Measurements from ENCODE around the gene ERV3-1.
A peak's percentile ranks its signal among the peaks of the same experiment; 100 is the strongest.
"Not testable (repeated sequence)": the region's sequence is repeated elsewhere in the genome, so short reads cannot be mapped to it uniquely, and the experiment has no call there.

The ERV3-1 gene

GRCh38 chr7:64993901-64994300, 12.6 kb downstream of the ERV3-1 start:
- peaks cover 6 to 8% of the 10 kb centered on the region in 2 donors for H3K4me1 Mint-ChIP-seq
- no peak overlapping the region for H3K27ac Mint-ChIP-seq
- peaks cover 42 to 56% of the 10 kb centered on the region in 2 donors for H3K9me3 Mint-ChIP-seq
- ATAC-seq (replicated peaks) (no peak), DNase-seq (no peak)
- peaks cover 84 to 91% of the 10 kb centered on the region in 2 donors for H3K36me3 Mint-ChIP-seq
- no peaks in the 10 kb centered on the region for H3K27me3 Mint-ChIP-seq
- H3K4me3 Mint-ChIP-seq = no peak overlapping the region

GRCh38 chr7:64992971-64993370, 13.5 kb downstream of the ERV3-1 start:
- H3K4me1 Mint-ChIP-seq = peaks cover 4 to 11% of the 10 kb centered on the region in 2 donors
- H3K9me3 Mint-ChIP-seq = peaks cover 47 to 61% of the 10 kb centered on the region in 2 donors
- DNase-seq = no peak
- no peaks in the 10 kb centered on the region for H3K27me3 Mint-ChIP-seq
- H3K4me3 Mint-ChIP-seq = no peak overlapping the region
- no peak for ATAC-seq (replicated peaks)
- H3K36me3 Mint-ChIP-seq = peaks cover 84 to 91% of the 10 kb centered on the region in 2 donors
- no peak overlapping the region for H3K27ac Mint-ChIP-seq

- no peak for DNase-seq
- Mint-ChIP-seq H3K4me1 (peaks cover 4 to 17% of the 10 kb centered on the region in 2 donors), H3K4me3 (no peak within 1 kb of the TSS), H3K27ac (no peak within 1 kb of the TSS), H3K9me3 (peaks cover 53 to 64% of the 10 kb centered on the region in 2 donors), H3K36me3 (peaks cover 87 to 93% of the 10 kb centered on the region in 2 donors), H3K27me3 (no peaks in the 10 kb centered on the region)
- no peak for ATAC-seq (replicated peaks)
Measured at GRCh38 chr7:64990936-64991335, 15.6 kb downstream of the ERV3-1 start, which contains the start of gene ZNF117. ZNF117 (minus strand) TSS chr7:64991036.

GRCh38 chr7:64990216-64990615, 16.3 kb downstream of the ERV3-1 start:
- ATAC-seq (replicated peaks) (no peak), DNase-seq (no peak)
- H3K9me3 Mint-ChIP-seq = peaks cover 51 to 65% of the 10 kb centered on the region in 2 donors
- peaks cover 88 to 97% of the 10 kb centered on the region in 2 donors for H3K36me3 Mint-ChIP-seq
- H3K27me3 Mint-ChIP-seq = no peaks in the 10 kb centered on the region
- peaks cover 4 to 17% of the 10 kb centered on the region in 2 donors for H3K4me1 Mint-ChIP-seq
- H3K4me3 Mint-ChIP-seq = no peak overlapping the region
- no peak overlapping the region for H3K27ac Mint-ChIP-seq

GRCh38 chr7:64978497-64979203, 27.8 kb downstream of the ERV3-1 start:
- ATAC-seq (replicated peaks) (no peak), DNase-seq (no peak)
- Mint-ChIP-seq H3K36me3 (peaks cover 61 to 70% of the 10 kb centered on the region in 2 donors), H3K4me3 (no peak overlapping the region), H3K4me1 (no peaks in the 10 kb centered on the region), H3K27ac (no peak overlapping the region), H3K27me3 (no peaks in the 10 kb centered on the region), H3K9me3 (peaks cover 33 to 37% of the 10 kb centered on the region in 2 donors)

GRCh38 chr7:64965594-64965993, 40.9 kb downstream of the ERV3-1 start:
- no peak for DNase-seq
- H3K27ac Mint-ChIP-seq = no peak overlapping the region
- no peak for ATAC-seq (replicated peaks)
- peaks cover 7 to 12% of the 10 kb centered on the region in 2 donors for H3K36me3 Mint-ChIP-seq
- H3K4me1 Mint-ChIP-seq = no peaks in the 10 kb centered on the region
- H3K4me3 Mint-ChIP-seq = no peak overlapping the region
- peaks cover 19 to 20% of the 10 kb centered on the region in 2 donors for H3K9me3 Mint-ChIP-seq
- H3K27me3 Mint-ChIP-seq = no peaks in the 10 kb centered on the region

- Mint-ChIP-seq H3K4me3 (no peak overlapping the region), H3K27ac (no peak overlapping the region), H3K27me3 (no peaks in the 10 kb centered on the region), H3K4me1 (no peaks in the 10 kb centered on the region), H3K9me3 (peaks cover 23 to 29% of the 10 kb centered on the region in 2 donors), H3K36me3 (peaks cover 3 to 20% of the 10 kb centered on the region in 2 donors)
- no peak for DNase-seq
- no peak for ATAC-seq (replicated peaks)
Measured at GRCh38 chr7:64959072-64959747, 47.3 kb downstream of the ERV3-1 start.

- peak; percentile 67 to 71 for ATAC-seq (replicated peaks)
- peaks cover 35 to 43% of the 10 kb centered on the region in 2 donors for H3K27me3 Mint-ChIP-seq
- H3K27ac Mint-ChIP-seq = no peak overlapping the region
- H3K4me3 Mint-ChIP-seq = no peak overlapping the region
- H3K36me3 Mint-ChIP-seq = peaks cover 0 to 6% of the 10 kb centered on the region in 2 donors
- H3K4me1 Mint-ChIP-seq = peaks cover 3 to 5% of the 10 kb centered on the region in 2 donors
- DNase-seq = no peak
- peaks cover 2 to 4% of the 10 kb centered on the region in 2 donors for H3K9me3 Mint-ChIP-seq
Measured at GRCh38 chr7:64951250-64951848, 55.1 kb downstream of the ERV3-1 start.

- not testable (repeated sequence) for DNase-seq; H3K27ac Mint-ChIP-seq; ATAC-seq (replicated peaks); H3K4me1 Mint-ChIP-seq; H3K9me3 Mint-ChIP-seq; H3K36me3 Mint-ChIP-seq; H3K4me3 Mint-ChIP-seq
- H3K27me3 Mint-ChIP-seq = peaks cover 42 to 50% of the 10 kb centered on the region in 2 donors
Measured at GRCh38 chr7:64950673-64951072, 55.8 kb downstream of the ERV3-1 start.

GRCh38 chr7:64948774-64949173, 57.7 kb downstream of the ERV3-1 start:
- not testable (repeated sequence) for H3K9me3 Mint-ChIP-seq, H3K4me1 Mint-ChIP-seq

GRCh38 chr7:64947252-64948000, 59.1 kb downstream of the ERV3-1 start:
- no peak for DNase-seq
- Mint-ChIP-seq H3K27me3 (peaks cover 53 to 70% of the 10 kb centered on the region in 2 donors), H3K27ac (no peak overlapping the region), H3K4me3 (peak overlapping the region; percentile 67 to 72), H3K4me1 (peaks cover 3 to 5% of the 10 kb centered on the region in 2 donors), H3K9me3 (no peaks in the 10 kb centered on the region), H3K36me3 (no peaks in the 10 kb centered on the region)
- ATAC-seq (replicated peaks) = peak; percentile 38 to 45

More at GRCh38 chr7:64948774-64949173, 57.7 kb downstream of the ERV3-1 start:
- not testable (repeated sequence) for H3K4me3 Mint-ChIP-seq; DNase-seq; H3K36me3 Mint-ChIP-seq; ATAC-seq (replicated peaks); H3K27ac Mint-ChIP-seq
- peaks cover 50 to 63% of the 10 kb centered on the region in 2 donors for H3K27me3 Mint-ChIP-seq

- peaks cover 53 to 73% of the 10 kb centered on the region in 2 donors for H3K27me3 Mint-ChIP-seq
- DNase-seq (peak; percentile 10), ATAC-seq (replicated peaks) (peak; percentile 64 to 73)
- peak overlapping the region in 1 of 2 donors; percentile 72 for H3K4me3 Mint-ChIP-seq
- H3K36me3 Mint-ChIP-seq = no peaks in the 10 kb centered on the region
- H3K4me1 Mint-ChIP-seq = peaks cover 3 to 5% of the 10 kb centered on the region in 2 donors
- H3K27ac Mint-ChIP-seq = no peak overlapping the region
- no peaks in the 10 kb centered on the region for H3K9me3 Mint-ChIP-seq
Measured at GRCh38 chr7:64946772-64947171, 59.7 kb downstream of the ERV3-1 start.

GRCh38 chr7:64945503-64946175, 60.8 kb downstream of the ERV3-1 start:
- DNase-seq (no peak), ATAC-seq (replicated peaks) (no peak)
- H3K27me3 Mint-ChIP-seq = peaks cover 52 to 71% of the 10 kb centered on the region in 2 donors
- no peaks in the 10 kb centered on the region for H3K36me3 Mint-ChIP-seq
- no peaks in the 10 kb centered on the region for H3K9me3 Mint-ChIP-seq
- peaks cover 2 to 5% of the 10 kb centered on the region in 2 donors for H3K4me1 Mint-ChIP-seq
- H3K27ac Mint-ChIP-seq = no peak overlapping the region
- no peak overlapping the region for H3K4me3 Mint-ChIP-seq
